Islet of Langerhans (tissue), 1 donor: ENCODE measurements around the gene DOC2B.
"Not testable (repeated sequence)": the region's sequence is repeated elsewhere in the genome, so short reads cannot be mapped to it uniquely, and the experiment has no call there.

Source experiments
- FAIRE-seq: peaks from one replicate; lab custom pipeline; 2011; peaks lifted over from hg19 to GRCh38; lab: Jason Lieb, UNC

The DOC2B gene

GRCh38 chr17:189444-189843 is 8.0 kb upstream of the DOC2B start:
- no peak for FAIRE-seq

- FAIRE-seq: no peak
Measured at GRCh38 chr17:187130-187529, 5.7 kb upstream of the DOC2B start.

- no peak for FAIRE-seq
Measured at GRCh38 chr17:185445-186138, 4.1 kb upstream of the DOC2B start.

GRCh38 chr17:183021-183420 is 1.6 kb upstream of the DOC2B start:
- FAIRE-seq: no peak

GRCh38 chr17:182050-182751 is 751 bp upstream of the DOC2B start:
- FAIRE-seq: no peak

- no peak for FAIRE-seq
Measured at GRCh38 chr17:180381-181244, 837 bp downstream of the DOC2B start.

- FAIRE-seq: no peak
Measured at GRCh38 chr17:179781-180380, 1.6 kb downstream of the DOC2B start.

GRCh38 chr17:179066-179432 is 2.4 kb downstream of the DOC2B start:
- no peak for FAIRE-seq

GRCh38 chr17:178292-179065 is 3.0 kb downstream of the DOC2B start:
- no peak for FAIRE-seq

GRCh38 chr17:177762-178161 is 3.7 kb downstream of the DOC2B start:
- no peak for FAIRE-seq

GRCh38 chr17:177155-177554 is 4.3 kb downstream of the DOC2B start:
- FAIRE-seq: no peak

- no peak for FAIRE-seq
Measured at GRCh38 chr17:173166-173911, 8.1 kb downstream of the DOC2B start.

- FAIRE-seq: no peak
Measured at GRCh38 chr17:172401-172800, 9.0 kb downstream of the DOC2B start.

- FAIRE-seq: no peak
Measured at GRCh38 chr17:171871-172270, 9.6 kb downstream of the DOC2B start.

- no peak for FAIRE-seq
Measured at GRCh38 chr17:170130-170670, 11.2 kb downstream of the DOC2B start.

- not testable (repeated sequence) for FAIRE-seq
Measured at GRCh38 chr17:168614-169013, 12.8 kb downstream of the DOC2B start.

GRCh38 chr17:165939-166338 is 15.5 kb downstream of the DOC2B start:
- FAIRE-seq: no peak

GRCh38 chr17:164303-165235 is 16.9 kb downstream of the DOC2B start:
- no peak for FAIRE-seq

- FAIRE-seq: no peak
Measured at GRCh38 chr17:163514-164098, 17.8 kb downstream of the DOC2B start.
